Endothelial cell of umbilical vein (primary cell): Measurements from ENCODE around the gene LAMC1. TPM values are rescaled to one million over a fixed set of nuclear protein-coding genes. Genes with fewer than 3 reads are reported as not detected.
A peak's percentile ranks its signal among the peaks of the same experiment; 100 is the strongest.

Experiments used
- BruUV-seq: library from RNA; stranded (reverse); fragments of 400-500 nt; replicated peaks from 2 replicates; lab custom pipeline; 2021; lab: Mats Ljungman, UMichigan
- CTCF ChIA-PET: fragments of 300-600, 350-600 bp; sonication (Branson Sonifier 250); formaldehyde crosslinking; loops from one replicate; lab custom pipeline; 2021; ENCODE audit warnings: antibody characterized with exemption, inconsistent platforms; lab: Charles Lee
- POLR2A ChIA-PET: fragments of 300-600, 350-600 bp; sonication (Branson Sonifier 250); formaldehyde crosslinking; loops from one replicate; lab custom pipeline; 2021; ENCODE audit warnings: antibody characterized with exemption, inconsistent platforms; lab: Charles Lee
- DNase-seq: peaks from one replicate; pipeline ENCODE4 v3.0.0-alpha.2; 2011; ENCODE audit warnings: low read depth, low spot score
- FAIRE-seq: peaks from 2 replicates; lab custom pipeline; 2011; peaks lifted over from hg19 to GRCh38; lab: Jason Lieb, UNC
- H2AFZ ChIP-seq: 2 replicates; pipeline ENCODE4 v1.6.0; 2012; ENCODE audit warnings: low read depth, low read length, control low read depth, inconsistent platforms
- H3K27ac ChIP-seq: 2 replicates; pipeline ENCODE4 v1.5.1; 2011; ENCODE audit warnings: low read depth, mild to moderate bottlenecking, control low read depth, low read length, moderate library complexity; ENCODE audit not compliant: insufficient read depth
- H3K27me3 ChIP-seq, 2 experiments: 2 replicates each; pipeline versions ENCODE4 v1.6.0 to v1.6.1; 2011; ENCODE audit warnings: low read length in 2 of 2, mixed read lengths in 1 of 2; ENCODE audit not compliant: control insufficient read depth in 2 of 2, insufficient read depth in 2 of 2
- H3K36me3 ChIP-seq, 2 experiments: 2 replicates in 1 of 2; 3 replicates in 1 of 2; pipeline ENCODE4 v1.5.1; 2011; ENCODE audit warnings: low read length in 2 of 2, mild to moderate bottlenecking in 1 of 2, moderate library complexity in 1 of 2; ENCODE audit not compliant: control insufficient read depth in 2 of 2, insufficient read depth in 2 of 2; ENCODE audit errors: extremely low read depth in 1 of 2
- H3K4me1 ChIP-seq: 3 replicates; pipeline ENCODE4 v1.5.1; 2011; ENCODE audit warnings: mild to moderate bottlenecking, low read length; ENCODE audit not compliant: control insufficient read depth, insufficient read depth; ENCODE audit errors: extremely low read depth
- H3K4me2 ChIP-seq: 2 replicates; pipeline ENCODE4 v1.6.1; 2011; ENCODE audit warnings: low read length, control low read depth, mixed read lengths; ENCODE audit not compliant: insufficient read depth
- H3K4me3 ChIP-seq, 3 experiments: fragments of 200-600 bp in 1 of 3; sonication (generic), shearing (Covaris generic) in 1 of 3; replicated peaks in 1 of 3; 2 replicates each; pipeline ENCODE4 v1.5.1; 2011 to 2016; ENCODE audit warnings: control low read depth in 3 of 3, low read length in 3 of 3, mild to moderate bottlenecking in 2 of 3, inconsistent platforms in 1 of 3, low read depth in 1 of 3, moderate library complexity in 1 of 3; ENCODE audit not compliant: insufficient read depth in 1 of 3
- H3K79me2 ChIP-seq: 2 replicates; pipeline ENCODE4 v1.6.0; 2012; ENCODE audit warnings: low read length, inconsistent platforms; ENCODE audit not compliant: control insufficient read depth, insufficient read depth
- H3K9ac ChIP-seq: replicated peaks from 2 replicates; pipeline ENCODE3; 2011; ENCODE audit warnings: low read length, control low read depth; ENCODE audit not compliant: insufficient read depth; ENCODE audit errors: extremely low read depth
- H3K9me1 ChIP-seq: replicated peaks from 3 replicates; pipeline ENCODE4 v1.6.0; 2011; ENCODE audit warnings: mild to moderate bottlenecking, low read length; ENCODE audit not compliant: control insufficient read depth, insufficient read depth; ENCODE audit errors: extremely low read depth
- H3K9me3 ChIP-seq: replicated peaks from 2 replicates; pipeline ENCODE4 v1.5.1; 2012; ENCODE audit warnings: low read length, inconsistent platforms; ENCODE audit not compliant: control insufficient read depth, insufficient read depth
- H4K20me1 ChIP-seq: replicated peaks from 2 replicates; pipeline ENCODE3; 2011; ENCODE audit warnings: mild to moderate bottlenecking, low read length; ENCODE audit not compliant: control insufficient read depth, insufficient read depth; ENCODE audit errors: extremely low read depth
- EZH2 ChIP-seq: IDR thresholded peaks from 2 replicates; pipeline ENCODE4 v1.6.1; 2012; ENCODE audit warnings: borderline replicate concordance, low read depth, mild to moderate bottlenecking, moderate library complexity, low read length, inconsistent platforms; ENCODE audit not compliant: severe bottlenecking
- FOS ChIP-seq: IDR thresholded peaks from 2 replicates; pipeline ENCODE4 v1.6.1; 2011; ENCODE audit warnings: mild to moderate bottlenecking, low read length, moderate library complexity, borderline replicate concordance; ENCODE audit not compliant: insufficient read depth
- GATA2 ChIP-seq: IDR thresholded peaks from 2 replicates; pipeline ENCODE4 v1.7.0; 2011; ENCODE audit warnings: low read depth, mild to moderate bottlenecking, moderate library complexity, mixed read lengths, low read length; ENCODE audit not compliant: insufficient read length, insufficient read depth
- JUN ChIP-seq: IDR thresholded peaks from 2 replicates; pipeline ENCODE4 v1.6.1; 2011; ENCODE audit warnings: borderline replicate concordance, low read depth; ENCODE audit not compliant: insufficient read length, insufficient read depth
- MYC ChIP-seq: IDR thresholded peaks from one replicate; pipeline ENCODE4 v1.6.1; 2011; ENCODE audit warnings: mild to moderate bottlenecking, low read depth, low read length
- POLR2A ChIP-seq: IDR thresholded peaks from 2 replicates; pipeline ENCODE4 v1.6.1; 2012; ENCODE audit warnings: low read depth, mild to moderate bottlenecking, control low read depth, low read length
- POLR2AphosphoS5 ChIP-seq: IDR thresholded peaks from 2 replicates; pipeline ENCODE4 v1.6.1; 2012; ENCODE audit warnings: low read depth, mild to moderate bottlenecking, control low read depth, low read length, moderate library complexity; ENCODE audit not compliant: insufficient read depth
- dilution Hi-C: fragments of 300-500 bp; cut with MboI; formaldehyde crosslinking; loops from one replicate; pipeline ENCODE4 v1.15.0; 2019; ENCODE audit warnings: low sequenced_read_pairs; ENCODE audit not compliant: extremely low pct_ligation_motif_present
- intact Hi-C: fragments of 100-400 bp; cut with micrococcal nuclease; formaldehyde crosslinking; loops from one replicate; pipeline ENCODE4 v1.10.0; 2022
- polyA plus RNA-seq, 4 experiments: library from polyadenylated mRNA; depleted of rRNA in 3 of 4; stranded (reverse) in 3 of 4; unstranded in 1 of 4; fragments of >200 nt; gene quantifications; 2 replicates each; pipeline versions ENCODE4 v1.2.1 to v1.2.3, GENCODE V29; 2011 to 2012; ENCODE audit warnings: missing spikeins in 1 of 4
- total RNA-seq: library from RNA; stranded (reverse); gene quantifications from 2 replicates; pipeline ENCODE4 v1.2.3, GENCODE V29; 2021
- TF ChIP-seq, protein P1 (sequence below): IDR thresholded peaks from 2 replicates; pipeline ENCODE4 v1.6.1; 2011; ENCODE audit not compliant: insufficient read depth, insufficient read length
- TF ChIP-seq, protein P2 (sequence below), 2 donors: IDR thresholded peaks; 1 replicate in 1 of 2; 2 replicates in 1 of 2; pipeline ENCODE4 v1.5.1; 2011; ENCODE audit warnings: low read length in 2 of 2, mild to moderate bottlenecking in 2 of 2, moderate library complexity in 2 of 2, control low read depth in 1 of 2, inconsistent platforms in 1 of 2, low read depth in 1 of 2; ENCODE audit not compliant: insufficient read depth in 1 of 2; ENCODE audit errors: extremely low read depth in 1 of 2

Gene LAMC1
- total and polyA plus RNA-seq, 2 donors (not counting 3 experiments of a cell fraction or from before 2014, with no cell fraction given): 92.5 to 216 TPM

DNA sequence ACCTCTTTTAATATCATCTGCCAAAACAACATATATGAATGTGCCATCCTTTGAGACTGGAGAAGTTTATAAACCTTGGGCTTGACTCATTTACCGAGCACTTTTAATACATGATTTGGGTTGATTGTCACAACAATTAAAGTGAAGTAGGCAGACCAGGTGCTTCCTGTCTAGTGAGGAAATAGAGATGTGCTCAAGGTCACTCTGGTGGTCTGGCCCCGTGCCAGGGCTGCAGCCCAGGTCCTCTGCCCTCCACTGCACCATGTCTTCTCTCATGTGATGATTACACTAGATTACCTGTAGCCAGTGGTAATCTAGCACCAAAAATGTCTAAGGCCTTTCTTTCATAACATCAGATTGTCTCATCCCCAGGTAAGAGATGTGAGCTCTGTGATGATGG lies 101.0 kb downstream of the LAMC1 start:
- dilution Hi-C loops: no loop called here
- H3K27ac ChIP-seq: peak overlapping the region; percentile 19
- no peak overlapping the region for H3K9ac ChIP-seq
- FAIRE-seq: peak; percentile 46
- H3K4me1 ChIP-seq: peaks cover 10% of the 10 kb centered on the region
- no peaks in the 10 kb centered on the region for H3K9me3 ChIP-seq
- BruUV-seq: no TSS peak
- TF ChIP-seq POLR2AphosphoS5 (no peak), FOS (peak; percentile 8), GATA2 (peak; percentile 27), EZH2 (no peak)
- no peaks in the 10 kb centered on the region for H3K27me3 ChIP-seq
- no peak overlapping the region for H3K4me3 ChIP-seq
- H2AFZ ChIP-seq: no peak overlapping the region
- CTCF ChIA-PET: interaction anchor here (0.9 to 3.9 kb wide), 4 partner anchors 52 to 162 kb away, joined by 5 to 13 read pairs (median 5); no protein-coding TSS in a partner anchor
- peaks cover 31 to 36% of the 10 kb centered on the region in 2 experiments for H3K36me3 ChIP-seq
- no peak overlapping the region for H3K4me2 ChIP-seq
- POLR2A ChIA-PET: interaction anchor here (0.6 kb wide), 1 partner anchor 510 kb away, joined by 3 read pairs; no protein-coding TSS in a partner anchor
- no peaks in the 10 kb centered on the region for H4K20me1 ChIP-seq
- intact Hi-C loops: loop anchor here (1.0 kb wide), 1 partner anchor 162 kb away; no protein-coding TSS in a partner anchor
- no peaks in the 10 kb centered on the region for H3K79me2 ChIP-seq
- DNase-seq: peak; percentile 55
- no peaks in the 10 kb centered on the region for H3K9me1 ChIP-seq

- DNase-seq: no peak
- H3K79me2 ChIP-seq: no peaks in the 10 kb centered on the region
- CTCF ChIA-PET: interaction anchor here (1.3 to 3.9 kb wide), 2 partner anchors 102 to 163 kb away, joined by 3 to 13 read pairs; no protein-coding TSS in a partner anchor
- H3K9me1 ChIP-seq: no peaks in the 10 kb centered on the region
- dilution Hi-C loops (no loop called here), intact Hi-C loops (no loop called here)
- H3K9ac ChIP-seq: no peak overlapping the region
- no peaks in the 10 kb centered on the region for H3K9me3 ChIP-seq
- H2AFZ ChIP-seq: no peak overlapping the region
- TSS peak; percentile 21 for BruUV-seq
- no peaks in the 10 kb centered on the region for H4K20me1 ChIP-seq
- no peak overlapping the region for H3K27ac ChIP-seq
- POLR2A ChIA-PET: no interaction called here
- no peak for FAIRE-seq
- H3K36me3 ChIP-seq: peaks cover 30 to 39% of the 10 kb centered on the region in 2 experiments
- H3K27me3 ChIP-seq: no peaks in the 10 kb centered on the region
- no peak overlapping the region for H3K4me2 ChIP-seq
- TF ChIP-seq MYC (no peak), GATA2 (no peak), FOS (no peak), POLR2AphosphoS5 (no peak), JUN (no peak), EZH2 (no peak), POLR2A (no peak)
- TF ChIP-seq, protein P1, sequence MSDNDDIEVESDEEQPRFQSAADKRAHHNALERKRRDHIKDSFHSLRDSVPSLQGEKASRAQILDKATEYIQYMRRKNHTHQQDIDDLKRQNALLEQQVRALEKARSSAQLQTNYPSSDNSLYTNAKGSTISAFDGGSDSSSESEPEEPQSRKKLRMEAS: no peak
- TF ChIP-seq, protein P2, sequence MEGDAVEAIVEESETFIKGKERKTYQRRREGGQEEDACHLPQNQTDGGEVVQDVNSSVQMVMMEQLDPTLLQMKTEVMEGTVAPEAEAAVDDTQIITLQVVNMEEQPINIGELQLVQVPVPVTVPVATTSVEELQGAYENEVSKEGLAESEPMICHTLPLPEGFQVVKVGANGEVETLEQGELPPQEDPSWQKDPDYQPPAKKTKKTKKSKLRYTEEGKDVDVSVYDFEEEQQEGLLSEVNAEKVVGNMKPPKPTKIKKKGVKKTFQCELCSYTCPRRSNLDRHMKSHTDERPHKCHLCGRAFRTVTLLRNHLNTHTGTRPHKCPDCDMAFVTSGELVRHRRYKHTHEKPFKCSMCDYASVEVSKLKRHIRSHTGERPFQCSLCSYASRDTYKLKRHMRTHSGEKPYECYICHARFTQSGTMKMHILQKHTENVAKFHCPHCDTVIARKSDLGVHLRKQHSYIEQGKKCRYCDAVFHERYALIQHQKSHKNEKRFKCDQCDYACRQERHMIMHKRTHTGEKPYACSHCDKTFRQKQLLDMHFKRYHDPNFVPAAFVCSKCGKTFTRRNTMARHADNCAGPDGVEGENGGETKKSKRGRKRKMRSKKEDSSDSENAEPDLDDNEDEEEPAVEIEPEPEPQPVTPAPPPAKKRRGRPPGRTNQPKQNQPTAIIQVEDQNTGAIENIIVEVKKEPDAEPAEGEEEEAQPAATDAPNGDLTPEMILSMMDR (IDR thresholded peaks at IDR 0.05; ENCODE audit: extremely low read depth in 1 of 2, insufficient read depth in 1 of 2, low read depth in 1 of 2, low read length in 2 of 2): no peak
- H3K4me1 ChIP-seq: peaks cover 10% of the 10 kb centered on the region
- no peak overlapping the region for H3K4me3 ChIP-seq
Observed at GRCh38 chr1:183125279-183125999, 102.2 kb downstream of the LAMC1 start.
